Keratinocyte (primary cell): Measurements from ENCODE around the gene WTAP.

Experiments used
- EZH2 ChIP-seq: IDR thresholded peaks from one replicate; pipeline ENCODE4 v1.6.1; 2012; ENCODE audit warnings: inconsistent platforms, mild to moderate bottlenecking, low read length, moderate library complexity
- TF ChIP-seq, protein P1 (sequence below), 3 experiments: IDR thresholded peaks in 1 of 3; conservative IDR thresholded peaks in 1 of 3; optimal IDR thresholded peaks in 1 of 3; 2 replicates in 2 of 3; 3 replicates in 1 of 3; pipeline versions ENCODE3 to v1.5.1; 2011; ENCODE audit warnings: low read length in 3 of 3, mild to moderate bottlenecking in 3 of 3, moderate library complexity in 2 of 3, control low read depth in 1 of 3, inconsistent platforms in 1 of 3; ENCODE audit not compliant: insufficient read depth in 2 of 3; ENCODE audit errors: extremely low read depth in 1 of 3

GRCh38 chr6:159751448-159751847 lies 24.1 kb downstream of the WTAP start:
- TF ChIP-seq, protein P1, sequence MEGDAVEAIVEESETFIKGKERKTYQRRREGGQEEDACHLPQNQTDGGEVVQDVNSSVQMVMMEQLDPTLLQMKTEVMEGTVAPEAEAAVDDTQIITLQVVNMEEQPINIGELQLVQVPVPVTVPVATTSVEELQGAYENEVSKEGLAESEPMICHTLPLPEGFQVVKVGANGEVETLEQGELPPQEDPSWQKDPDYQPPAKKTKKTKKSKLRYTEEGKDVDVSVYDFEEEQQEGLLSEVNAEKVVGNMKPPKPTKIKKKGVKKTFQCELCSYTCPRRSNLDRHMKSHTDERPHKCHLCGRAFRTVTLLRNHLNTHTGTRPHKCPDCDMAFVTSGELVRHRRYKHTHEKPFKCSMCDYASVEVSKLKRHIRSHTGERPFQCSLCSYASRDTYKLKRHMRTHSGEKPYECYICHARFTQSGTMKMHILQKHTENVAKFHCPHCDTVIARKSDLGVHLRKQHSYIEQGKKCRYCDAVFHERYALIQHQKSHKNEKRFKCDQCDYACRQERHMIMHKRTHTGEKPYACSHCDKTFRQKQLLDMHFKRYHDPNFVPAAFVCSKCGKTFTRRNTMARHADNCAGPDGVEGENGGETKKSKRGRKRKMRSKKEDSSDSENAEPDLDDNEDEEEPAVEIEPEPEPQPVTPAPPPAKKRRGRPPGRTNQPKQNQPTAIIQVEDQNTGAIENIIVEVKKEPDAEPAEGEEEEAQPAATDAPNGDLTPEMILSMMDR (optimal IDR thresholded peaks at IDR 0.05 in 1 of 3, IDR thresholded peaks at IDR 0.05 in 1 of 3, conservative IDR thresholded peaks at IDR 0.05 in 1 of 3; ENCODE audit: extremely low read depth in 1 of 3, insufficient read depth in 2 of 3, low read length in 3 of 3) = no peak
- TF ChIP-seq EZH2 = no peak
